GM08714 (cell line): ENCODE measurements around the gene KAZN.
"Not testable (repeated sequence)": the region's sequence is repeated elsewhere in the genome, so short reads cannot be mapped to it uniquely, and the experiment has no call there.

Source experiments
- H3K4me3 ChIP-seq: fragments of 200-500 bp; sonication (Bioruptor generic); 2 replicates; pipeline ENCODE4 v1.5.1; 2014; ENCODE audit warnings: mild to moderate bottlenecking, low read length, inconsistent platforms
- ZNF274 ChIP-seq: IDR thresholded peaks from 2 replicates; pipeline ENCODE4 v1.6.1; 2012; ENCODE audit warnings: mild to moderate bottlenecking, low read depth, low read length

Gene KAZN

GRCh38 chr1:15033264-15033663, 434.8 kb downstream of the KAZN start:
- no peak for TF ChIP-seq ZNF274
- H3K4me3 ChIP-seq = no peak overlapping the region

- no peak overlapping the region for H3K4me3 ChIP-seq
- no peak for TF ChIP-seq ZNF274
These were observed 436.2 kb downstream of the KAZN start for GRCh38 chr1:15034656-15035055.

GRCh38 chr1:15035236-15035635, 436.8 kb downstream of the KAZN start:
- no peak overlapping the region for H3K4me3 ChIP-seq
- no peak for TF ChIP-seq ZNF274

GRCh38 chr1:15036101-15036500, 437.6 kb downstream of the KAZN start:
- no peak overlapping the region for H3K4me3 ChIP-seq
- TF ChIP-seq ZNF274 = no peak

- no peak for TF ChIP-seq ZNF274
- no peak overlapping the region for H3K4me3 ChIP-seq
These were observed 439.9 kb downstream of the KAZN start for GRCh38 chr1:15038232-15039016.

GRCh38 chr1:15039017-15039648, 440.6 kb downstream of the KAZN start:
- H3K4me3 ChIP-seq = no peak overlapping the region
- TF ChIP-seq ZNF274 = no peak

GRCh38 chr1:15039901-15040300, 441.4 kb downstream of the KAZN start:
- TF ChIP-seq ZNF274 = no peak
- no peak overlapping the region for H3K4me3 ChIP-seq

GRCh38 chr1:15040685-15041084, 442.2 kb downstream of the KAZN start:
- not testable (repeated sequence) for H3K4me3 ChIP-seq

- no peak overlapping the region for H3K4me3 ChIP-seq
- TF ChIP-seq ZNF274 = no peak
These were observed 444.4 kb downstream of the KAZN start for GRCh38 chr1:15042866-15043265.

GRCh38 chr1:15043934-15044333, 445.4 kb downstream of the KAZN start:
- no peak for TF ChIP-seq ZNF274
- no peak overlapping the region for H3K4me3 ChIP-seq

- TF ChIP-seq ZNF274 = no peak
- no peak overlapping the region for H3K4me3 ChIP-seq
These were observed 446.6 kb downstream of the KAZN start for GRCh38 chr1:15045123-15045522.

GRCh38 chr1:15046487-15047165, 448.1 kb downstream of the KAZN start:
- no peak for TF ChIP-seq ZNF274
- no peak overlapping the region for H3K4me3 ChIP-seq

- H3K4me3 ChIP-seq = no peak overlapping the region
- TF ChIP-seq ZNF274 = no peak
These were observed 448.8 kb downstream of the KAZN start for GRCh38 chr1:15047237-15047636.

- no peak for TF ChIP-seq ZNF274
- H3K4me3 ChIP-seq = no peak overlapping the region
These were observed 450.0 kb downstream of the KAZN start for GRCh38 chr1:15048437-15048980.

GRCh38 chr1:15049067-15049466, 450.6 kb downstream of the KAZN start:
- no peak for TF ChIP-seq ZNF274
- no peak overlapping the region for H3K4me3 ChIP-seq
